PC-3 (cell line): Measurements from ENCODE around the gene TNRC18.

Source experiments
- EZH2 ChIP-seq: fragments of 300-600 bp; sonication (generic); IDR thresholded peaks from one replicate; pipeline ENCODE4 v1.6.1; 2017; ENCODE audit warnings: antibody characterized with exemption, mild to moderate bottlenecking, low read length; ENCODE audit not compliant: unreplicated experiment
- EZH2phosphoT487 ChIP-seq: fragments of 300-600 bp; sonication (generic); IDR thresholded peaks from 2 replicates; pipeline ENCODE4 v1.6.1; 2018; ENCODE audit warnings: mild to moderate bottlenecking, antibody characterized with exemption, low read length, borderline replicate concordance
- TF ChIP-seq, protein P1 (sequence below): fragments of 300-600 bp; sonication (generic); conservative IDR thresholded peaks from 2 replicates; pipeline ENCODE4 v1.5.1; 2017; ENCODE audit warnings: antibody characterized with exemption, low read depth, mild to moderate bottlenecking, low read length

DNA sequence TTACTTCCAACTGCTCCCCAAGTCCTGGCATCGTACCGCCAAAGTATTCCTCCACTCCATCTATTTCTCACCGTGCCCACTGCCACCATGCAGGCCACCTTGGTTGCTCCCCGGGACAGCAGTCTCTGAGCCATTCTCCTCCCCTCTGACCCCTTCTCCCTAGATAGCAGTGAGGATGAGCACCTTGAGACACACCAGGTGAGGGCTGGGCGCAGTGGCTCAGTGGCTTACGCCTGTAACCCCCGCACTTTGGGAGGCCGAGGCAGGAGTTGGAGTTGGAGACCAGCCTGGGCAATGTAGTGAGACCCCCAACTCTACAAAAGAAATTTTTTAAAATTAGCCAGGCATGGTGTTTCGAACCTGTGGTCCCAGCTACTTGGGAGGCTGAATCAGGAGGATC, 136.7 kb downstream of the TNRC18 start:
- TF ChIP-seq, protein P1, sequence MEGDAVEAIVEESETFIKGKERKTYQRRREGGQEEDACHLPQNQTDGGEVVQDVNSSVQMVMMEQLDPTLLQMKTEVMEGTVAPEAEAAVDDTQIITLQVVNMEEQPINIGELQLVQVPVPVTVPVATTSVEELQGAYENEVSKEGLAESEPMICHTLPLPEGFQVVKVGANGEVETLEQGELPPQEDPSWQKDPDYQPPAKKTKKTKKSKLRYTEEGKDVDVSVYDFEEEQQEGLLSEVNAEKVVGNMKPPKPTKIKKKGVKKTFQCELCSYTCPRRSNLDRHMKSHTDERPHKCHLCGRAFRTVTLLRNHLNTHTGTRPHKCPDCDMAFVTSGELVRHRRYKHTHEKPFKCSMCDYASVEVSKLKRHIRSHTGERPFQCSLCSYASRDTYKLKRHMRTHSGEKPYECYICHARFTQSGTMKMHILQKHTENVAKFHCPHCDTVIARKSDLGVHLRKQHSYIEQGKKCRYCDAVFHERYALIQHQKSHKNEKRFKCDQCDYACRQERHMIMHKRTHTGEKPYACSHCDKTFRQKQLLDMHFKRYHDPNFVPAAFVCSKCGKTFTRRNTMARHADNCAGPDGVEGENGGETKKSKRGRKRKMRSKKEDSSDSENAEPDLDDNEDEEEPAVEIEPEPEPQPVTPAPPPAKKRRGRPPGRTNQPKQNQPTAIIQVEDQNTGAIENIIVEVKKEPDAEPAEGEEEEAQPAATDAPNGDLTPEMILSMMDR = no peak
- TF ChIP-seq EZH2 = no peak
- no peak for TF ChIP-seq EZH2phosphoT487
